Tibial nerve (tissue), 4 donors: ENCODE measurements around the gene RACGAP1. TPM values are rescaled to one million over a fixed set of nuclear protein-coding genes. Genes with fewer than 3 reads are reported as not detected.

Experiments used
- DNase-seq, 2 donors: peaks; one replicate each; pipeline ENCODE4 v3.0.0-alpha.2; 2019; ENCODE audit warnings: low spot score in 2 of 2
- H3K27ac ChIP-seq, 4 donors: fragments of 200-600 bp; sonication (generic) in 3 of 4; one replicate each; pipeline ENCODE4 v1.5.1; 2017 to 2019; ENCODE audit warnings: mild to moderate bottlenecking in 1 of 4
- H3K27me3 ChIP-seq, 2 donors: fragments of 200-600 bp; sonication (generic) in 1 of 2; one replicate each; pipeline versions ENCODE4 v1.5.1 to v1.6.0; 2017 to 2019
- H3K36me3 ChIP-seq, 3 donors: fragments of 200-600 bp; sonication (generic); one replicate each; pipeline ENCODE4 v1.5.1; 2018 to 2019
- H3K4me1 ChIP-seq, 4 donors: fragments of 200-600 bp; sonication (generic) in 3 of 4; one replicate each; pipeline ENCODE4 v1.5.1; 2017 to 2019
- H3K4me3 ChIP-seq, 4 donors: fragments of 200-600 bp; sonication (generic) in 3 of 4; one replicate each; pipeline ENCODE4 v1.5.1; 2017 to 2019; ENCODE audit warnings: mild to moderate bottlenecking in 1 of 4, moderate library complexity in 1 of 4
- H3K9me3 ChIP-seq, 4 donors: fragments of 200-600 bp; sonication (generic) in 3 of 4; one replicate each; pipeline ENCODE4 v1.5.1; 2017 to 2019
- CTCF ChIP-seq, 5 experiments: fragments of 200-600 bp in 3 of 5; fragments of 450-650 bp in 2 of 5; sonication (generic) in 3 of 5; IDR thresholded peaks; one replicate each; pipeline ENCODE4 v1.5.1; 2016 to 2019; ENCODE audit warnings: antibody characterized with exemption in 5 of 5, mild to moderate bottlenecking in 3 of 5, moderate library complexity in 2 of 5
- EP300 ChIP-seq, 2 donors: sonication (generic); formaldehyde crosslinking; IDR thresholded peaks; one replicate each; pipeline ENCODE4 v1.6.1; 2017; ENCODE audit warnings: antibody characterized with exemption in 2 of 2, mild to moderate bottlenecking in 1 of 2
- POLR2A ChIP-seq, 2 donors: fragments of 450-650 bp; IDR thresholded peaks; one replicate each; pipeline ENCODE4 v1.6.1; 2017; ENCODE audit warnings: antibody characterized with exemption in 2 of 2, mild to moderate bottlenecking in 2 of 2, moderate library complexity in 2 of 2
- WGBS, 2 donors: methylation state at CpG; one replicate each; pipeline ENCODE4 v1.1.5; 2018; 5-methylcytosine and 5-hydroxymethylcytosine counted together
- total RNA-seq, 4 donors: library from RNA; depleted of rRNA; stranded (reverse); fragments of >200 nt; gene quantifications; one replicate each; pipeline ENCODE4 v1.1.0, GENCODE V29; 2016

RACGAP1 gene
- total RNA-seq, 4 donors from 2014 or later: 6.3 to 15.1 (median 10.5) TPM

GRCh38 chr12:49969651-49970429 is 55.5 kb downstream of the RACGAP1 start:
- 71 to 78% methylated on average over 12 of the region's 12 CpGs for WGBS, 2 donors
- Histone ChIP-seq H3K4me1 (peaks cover 0 to 55% (median 22%) of the 10 kb centered on the region in 4 donors), H3K27ac (peak overlapping the region in 2 of 4 donors; percentile 47 to 51), H3K36me3 (no peaks in the 10 kb centered on the region), H3K4me3 (no peak overlapping the region), H3K9me3 (no peaks in the 10 kb centered on the region), H3K27me3 (peaks cover 0 to 6% of the 10 kb centered on the region in 2 donors)
- no peak for DNase-seq
- no peak for TF ChIP-seq POLR2A (IDR thresholded peaks at IDR 0.05)
- TF ChIP-seq CTCF (IDR thresholded peaks at IDR 0.05): no peak
- TF ChIP-seq EP300 (IDR thresholded peaks at IDR 0.05): no peak

GRCh38 chr12:49969027-49969426 is 56.3 kb downstream of the RACGAP1 start:
- TF ChIP-seq EP300 (IDR thresholded peaks at IDR 0.05) (peak in 1 of 2 donors; percentile 38), CTCF (IDR thresholded peaks at IDR 0.05) (no peak), POLR2A (IDR thresholded peaks at IDR 0.05) (no peak)
- H3K9me3 ChIP-seq: no peaks in the 10 kb centered on the region
- H3K36me3 ChIP-seq: no peaks in the 10 kb centered on the region
- 51 to 68% methylated on average over 2 to 3 of the region's 5 CpGs for WGBS, 2 donors
- no peak overlapping the region for H3K4me3 ChIP-seq
- peak overlapping the region in 2 of 4 donors; percentile 47 to 51 for H3K27ac ChIP-seq
- DNase-seq: no peak
- H3K27me3 ChIP-seq: peaks cover 0 to 6% of the 10 kb centered on the region in 2 donors
- peaks cover 0 to 48% (median 19%) of the 10 kb centered on the region in 4 donors for H3K4me1 ChIP-seq

- 72 to 76% methylated on average over 6 of the region's 6 CpGs for WGBS, 2 donors
- Histone ChIP-seq H3K27me3 (peaks cover 0 to 6% of the 10 kb centered on the region in 2 donors), H3K4me1 (peaks cover 0 to 47% (median 18%) of the 10 kb centered on the region in 4 donors), H3K4me3 (no peak overlapping the region), H3K36me3 (no peaks in the 10 kb centered on the region), H3K9me3 (no peaks in the 10 kb centered on the region), H3K27ac (peak overlapping the region in 2 of 4 donors; percentile 46 to 51)
- no peak for DNase-seq
- TF ChIP-seq EP300 (IDR thresholded peaks at IDR 0.05): no peak
- TF ChIP-seq CTCF (IDR thresholded peaks at IDR 0.05): no peak
- TF ChIP-seq POLR2A (IDR thresholded peaks at IDR 0.05): no peak
Measured at GRCh38 chr12:49968471-49968870, 56.8 kb downstream of the RACGAP1 start.

- no peak for TF ChIP-seq CTCF (IDR thresholded peaks at IDR 0.05)
- no peak for TF ChIP-seq POLR2A (IDR thresholded peaks at IDR 0.05)
- no peak for TF ChIP-seq EP300 (IDR thresholded peaks at IDR 0.05)
- no peaks in the 10 kb centered on the region for H3K36me3 ChIP-seq
- 44 to 56% methylated on average over 9 to 15 of the region's 15 CpGs for WGBS, 2 donors
- H3K4me3 ChIP-seq: peak overlapping the region in 3 of 4 donors; percentile 5 to 36 (median 22)
- peaks cover 0 to 45% (median 18%) of the 10 kb centered on the region in 4 donors for H3K4me1 ChIP-seq
- DNase-seq: no peak
- H3K27me3 ChIP-seq: peaks cover 0 to 6% of the 10 kb centered on the region in 2 donors
- peak overlapping the region in 1 of 4 donors; percentile 51 for H3K27ac ChIP-seq
- no peaks in the 10 kb centered on the region for H3K9me3 ChIP-seq
Measured at GRCh38 chr12:49967777-49968250, 57.5 kb downstream of the RACGAP1 start.
